GM12873 (cell line): ENCODE results near the gene TGFB1.

ENCODE experiments used
- CTCF ChIP-seq: IDR thresholded peaks from 2 replicates; pipeline ENCODE4 v1.5.1; 2012; ENCODE audit warnings: low read depth, mild to moderate bottlenecking, moderate library complexity, low read length, control low read depth; ENCODE audit not compliant: insufficient read depth; ENCODE audit errors: missing control alignments

The TGFB1 gene

DNA sequence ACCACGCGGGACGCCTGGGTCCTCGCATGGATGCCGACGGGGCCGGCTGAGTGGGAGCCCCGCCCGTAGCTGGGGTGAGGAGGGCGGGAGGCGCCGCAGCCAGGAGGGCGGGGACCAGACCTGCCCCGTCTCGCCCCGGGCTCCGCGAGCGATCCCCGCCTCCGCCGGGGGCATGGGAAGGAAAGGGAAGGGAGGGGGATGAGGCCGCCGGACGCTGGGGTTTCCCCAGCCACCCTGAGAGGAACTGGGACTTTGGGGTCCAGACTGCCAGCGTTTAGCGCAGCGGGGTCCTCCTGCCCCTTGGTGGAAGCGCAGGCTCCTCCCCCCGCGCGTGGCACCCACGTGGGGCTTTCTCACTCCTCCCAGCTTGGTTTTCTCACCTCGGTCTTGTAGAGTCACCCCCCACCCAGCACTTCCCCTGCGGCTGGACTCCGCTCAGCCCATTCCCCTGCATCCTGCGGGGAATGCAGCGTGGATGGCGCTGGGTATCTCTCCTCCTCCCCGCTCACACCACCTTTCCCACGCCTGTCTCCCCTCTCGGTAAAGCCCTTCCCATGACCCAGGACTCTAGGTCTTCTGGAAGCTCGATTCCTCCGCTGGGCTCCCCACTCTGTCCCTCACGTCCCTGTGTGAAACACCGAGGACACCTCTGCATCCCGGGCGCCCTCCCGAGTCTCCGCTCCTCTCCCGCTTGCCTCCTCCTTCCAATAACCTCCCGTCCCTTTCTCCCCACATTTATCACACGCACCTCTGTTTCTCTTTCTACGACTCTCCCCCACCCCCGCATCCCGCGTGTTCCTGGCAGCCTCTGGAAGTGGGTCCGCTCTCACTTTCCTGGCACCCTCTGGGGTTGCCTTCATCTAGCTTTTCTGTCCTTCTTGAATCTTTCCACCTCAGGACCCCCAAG is 2.1 kb downstream of the TGFB1 start:
- TF ChIP-seq CTCF = no peak

- no peak for TF ChIP-seq CTCF
Measured at GRCh38 chr19:41350735-41351338, 2.9 kb downstream of the TGFB1 start.

DNA sequence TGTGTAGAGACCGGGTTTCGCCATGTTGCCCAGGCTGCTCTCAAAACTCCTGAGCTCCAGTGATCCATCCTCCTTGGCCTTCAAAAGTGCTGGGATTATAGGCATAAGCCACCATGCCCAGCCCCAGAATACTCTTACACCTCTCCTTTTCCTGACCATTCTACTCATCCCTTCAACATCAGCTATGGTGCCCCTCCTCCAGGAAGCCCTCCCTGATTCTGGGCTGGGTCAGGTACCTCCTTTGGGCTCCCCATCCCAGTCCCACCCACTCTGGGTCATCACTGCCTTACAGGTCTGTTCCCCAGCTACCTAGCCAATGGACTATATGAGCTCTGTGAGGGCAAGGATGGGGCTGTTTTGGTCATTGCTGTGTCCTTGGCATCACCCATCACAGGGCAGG is 9.6 kb downstream of the TGFB1 start:
- TF ChIP-seq CTCF = no peak

GRCh38 chr19:41341669-41342490 is 11.8 kb downstream of the TGFB1 start:
- TF ChIP-seq CTCF = no peak

GRCh38 chr19:41339936-41340335 is 13.8 kb downstream of the TGFB1 start:
- TF ChIP-seq CTCF = no peak

- no peak for TF ChIP-seq CTCF
Measured at GRCh38 chr19:41335467-41335866, 18.3 kb downstream of the TGFB1 start.

DNA sequence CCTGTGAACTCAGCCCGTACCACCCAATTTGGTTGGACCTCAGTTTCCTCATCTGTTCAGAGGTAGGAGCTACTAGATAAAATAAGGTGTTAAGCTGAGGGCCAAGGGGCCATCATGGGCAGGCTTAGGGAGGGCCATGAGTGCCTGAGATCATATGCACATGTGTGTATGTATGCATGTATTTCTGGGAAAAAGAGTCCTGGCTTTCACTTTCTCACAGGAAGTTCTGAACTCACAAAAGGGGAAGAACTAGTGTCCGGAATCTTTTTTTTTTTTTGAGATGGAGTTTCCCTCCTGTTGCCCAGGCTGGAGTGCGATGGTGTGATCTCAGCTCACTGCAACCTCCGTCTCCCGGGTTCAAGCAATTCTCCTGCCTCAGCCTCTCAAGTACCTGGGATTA is 18.9 kb downstream of the TGFB1 start:
- TF ChIP-seq CTCF = no peak
